Gastroesophageal sphincter (tissue), 3 donors: ENCODE measurements around the gene CCDC28A.

Source experiments
- CTCF ChIP-seq, 4 experiments: fragments of 200-600 bp in 2 of 4; fragments of 450-650 bp in 2 of 4; sonication (generic) in 1 of 4; IDR thresholded peaks; one replicate each; pipeline ENCODE4 v1.5.1; 2017 to 2019; ENCODE audit warnings: antibody characterized with exemption in 4 of 4, mild to moderate bottlenecking in 2 of 4, moderate library complexity in 2 of 4
- POLR2A ChIP-seq, 2 donors: fragments of 450-650 bp; IDR thresholded peaks; one replicate each; pipeline ENCODE4 v1.6.1; 2017; ENCODE audit warnings: antibody characterized with exemption in 2 of 2, mild to moderate bottlenecking in 2 of 2, moderate library complexity in 1 of 2

DNA sequence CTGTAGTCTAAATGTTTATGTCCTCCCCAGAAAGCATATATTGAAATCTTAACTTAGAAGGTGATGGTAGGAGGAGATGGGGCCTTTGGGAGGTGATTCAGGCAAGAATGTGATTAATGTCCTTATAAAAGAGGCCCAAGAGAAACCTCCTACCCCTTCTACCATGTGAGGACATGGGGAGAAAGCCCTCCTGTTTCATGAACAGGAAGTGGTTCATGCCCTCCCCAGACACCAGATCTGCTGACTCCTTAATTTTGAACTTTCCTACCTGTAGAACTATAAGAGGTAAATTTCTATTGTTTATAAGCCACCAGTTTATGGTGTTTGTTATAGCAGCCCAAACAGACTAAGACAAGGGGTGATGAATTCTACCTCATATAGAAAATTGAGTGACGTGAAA, 13.6 kb downstream of the CCDC28A start:
- TF ChIP-seq CTCF (IDR thresholded peaks at IDR 0.05) (no peak), POLR2A (IDR thresholded peaks at IDR 0.05) (no peak)
